Measurements from ENCODE around the gene CACFD1.

- TF ChIP-seq CTCF (IDR thresholded peaks at IDR 0.05): no peak
- TF ChIP-seq EZH2 (IDR thresholded peaks at IDR 0.05; ENCODE audit: borderline replicate concordance, insufficient read depth, low read depth, low read length, poor library complexity, severe bottlenecking): no peak
Measured at GRCh38 chr9:133495327-133496293, 35.8 kb downstream of the CACFD1 start.
